Measurements from ENCODE around the gene TMEM52.

Gene TMEM52

GRCh38 chr1:1918901-1919303 lies at the start of gene TMEM52:
TSS of gene TMEM52 (minus strand) at chr1:1919279. CDS start at chr1:1919265, 14 bp downstream.
- in situ Hi-C loops (cut with MboI; ENCODE audit: low sequenced_read_pairs): no loop called here

GRCh38 chr1:1967879-1968278 lies 48.8 kb upstream of the TMEM52 start:
- in situ Hi-C loops (cut with MboI; ENCODE audit: low sequenced_read_pairs): loop anchor here (10.0 kb wide), 1 partner anchor 207 kb away; no protein-coding TSS in a partner anchor

- in situ Hi-C loops (cut with MboI; ENCODE audit: low sequenced_read_pairs): loop anchor here (10.0 kb wide), 1 partner anchor 208 kb away; no protein-coding TSS in a partner anchor
Observed at GRCh38 chr1:1967151-1967550, 48.1 kb upstream of the TMEM52 start.

- in situ Hi-C loops (cut with MboI; ENCODE audit: low sequenced_read_pairs): loop anchor here (10.0 kb wide), 1 partner anchor 209 kb away; no protein-coding TSS in a partner anchor
Observed at GRCh38 chr1:1966071-1966740, 47.1 kb upstream of the TMEM52 start.

GRCh38 chr1:1965546-1965945 lies 46.5 kb upstream of the TMEM52 start:
- in situ Hi-C loops (cut with MboI; ENCODE audit: low sequenced_read_pairs): loop anchor here (10.0 kb wide), 1 partner anchor 209 kb away; no protein-coding TSS in a partner anchor

DNA sequence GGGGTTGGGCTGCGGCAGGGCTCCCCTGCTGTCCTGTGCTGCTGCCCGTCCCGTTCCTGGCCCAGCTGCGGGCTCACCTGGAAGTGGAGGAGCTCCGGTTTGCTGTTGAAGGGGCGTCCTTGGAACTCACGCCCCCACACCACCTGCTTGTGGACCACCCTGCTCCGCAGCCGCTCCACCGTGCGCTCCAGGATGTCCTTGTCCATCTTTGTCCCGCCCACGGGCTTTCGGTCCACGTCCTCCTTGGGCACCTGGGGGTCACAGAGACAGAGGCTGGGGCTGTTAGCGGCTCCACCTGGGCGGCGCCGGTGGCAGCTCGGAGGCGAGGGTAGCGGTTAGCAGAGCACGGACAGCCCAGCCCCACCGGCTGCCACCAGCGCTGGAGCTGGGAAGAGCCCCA lies 45.7 kb upstream of the TMEM52 start:
- in situ Hi-C loops (cut with MboI; ENCODE audit: low sequenced_read_pairs): loop anchor here (5.0 to 10.0 kb wide), 2 partner anchors 72 to 210 kb away; no protein-coding TSS in a partner anchor

DNA sequence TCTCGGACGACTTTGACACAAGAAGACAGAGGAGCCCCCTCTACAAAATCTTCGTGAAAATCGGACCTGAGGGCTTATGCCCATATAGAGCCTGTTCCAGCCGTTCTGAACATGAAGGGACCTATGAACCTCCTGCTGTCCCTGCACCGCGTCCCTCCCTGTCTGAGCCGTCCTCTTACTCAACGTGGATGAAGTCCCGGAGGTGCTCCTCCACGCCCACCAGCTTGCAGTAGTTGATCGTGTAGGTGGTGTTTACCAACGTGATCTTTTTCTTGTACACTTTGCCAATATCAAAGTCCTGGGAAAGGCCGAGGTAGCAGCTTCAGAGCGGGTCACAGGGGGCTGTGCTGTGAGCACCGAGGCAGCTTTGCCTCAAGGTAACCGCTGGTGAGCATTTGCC lies 44.5 kb upstream of the TMEM52 start:
- in situ Hi-C loops (cut with MboI; ENCODE audit: low sequenced_read_pairs): loop anchor here (5.0 to 10.0 kb wide), 2 partner anchors 74 to 211 kb away; no protein-coding TSS in a partner anchor

- in situ Hi-C loops (cut with MboI; ENCODE audit: low sequenced_read_pairs): loop anchor here (5.0 to 10.0 kb wide), 2 partner anchors 75 to 212 kb away; no protein-coding TSS in a partner anchor
Observed at GRCh38 chr1:1962752-1963151, 43.7 kb upstream of the TMEM52 start.

DNA sequence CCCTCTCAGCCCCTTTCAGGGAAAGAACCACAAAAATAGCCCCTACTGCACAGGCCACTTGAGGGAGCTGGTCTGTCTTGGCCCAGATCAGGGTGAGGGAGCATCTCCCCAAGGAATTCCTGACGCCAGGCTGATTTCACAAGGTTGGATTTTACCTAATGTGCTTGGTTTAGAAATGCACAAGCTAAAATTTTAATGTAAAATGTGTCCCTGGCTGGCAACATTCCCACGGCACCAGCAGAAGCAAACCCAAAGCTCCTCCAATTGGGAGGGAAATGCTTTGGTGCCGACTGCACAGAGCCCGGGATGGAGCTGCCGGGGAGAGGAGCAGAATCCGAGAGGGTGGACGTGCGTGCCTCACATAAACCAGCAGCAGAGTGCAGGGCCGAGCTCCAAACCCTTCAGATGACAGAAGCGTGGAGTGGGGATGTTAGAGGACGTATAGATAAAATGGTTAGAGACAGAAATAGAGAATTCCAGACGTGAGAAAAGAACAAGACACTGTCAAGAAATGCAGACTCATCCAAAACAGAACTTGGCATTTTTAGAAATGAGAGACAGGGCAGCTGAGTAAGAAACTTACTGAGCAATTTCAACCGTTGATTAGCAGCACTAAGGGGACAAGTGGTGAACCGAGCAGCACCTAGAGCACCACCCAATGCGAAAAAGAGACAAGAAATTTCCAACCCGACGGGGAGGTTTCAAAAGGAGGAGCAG lies 41.6 kb upstream of the TMEM52 start:
- in situ Hi-C loops (cut with MboI; ENCODE audit: low sequenced_read_pairs): loop anchor here (5.0 to 10.0 kb wide), 2 partner anchors 77 to 214 kb away; no protein-coding TSS in a partner anchor

DNA sequence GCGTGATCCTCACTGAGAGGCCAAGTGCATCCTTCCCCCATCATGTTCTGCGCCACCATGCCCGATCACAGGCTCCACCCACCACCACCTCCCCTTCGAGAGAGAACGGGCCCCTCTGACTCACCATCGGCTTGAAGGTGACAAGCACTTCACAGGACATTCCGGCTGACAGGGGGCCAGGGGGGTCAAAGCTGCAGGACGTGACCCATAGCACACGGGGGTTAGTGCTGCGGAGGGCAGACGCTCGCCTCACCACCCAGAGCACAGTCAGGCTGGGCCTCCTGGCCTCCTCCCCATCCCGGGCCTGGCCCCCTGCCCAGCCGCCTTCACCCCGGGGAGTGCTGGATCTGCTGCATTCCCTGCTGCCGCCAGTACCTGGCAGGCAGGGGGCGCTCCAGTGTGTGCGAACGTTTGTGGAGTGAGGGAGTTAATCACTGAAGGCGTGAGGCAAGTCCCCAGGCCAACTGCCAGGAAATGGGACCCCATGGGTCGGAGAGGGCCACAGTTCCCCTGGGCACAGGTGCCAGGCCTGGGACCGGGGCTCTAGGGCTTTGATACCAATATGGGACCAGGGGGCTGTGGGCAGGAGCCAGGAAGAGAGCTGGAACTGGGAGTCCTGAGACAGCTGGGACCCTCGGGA lies 40.9 kb upstream of the TMEM52 start:
- in situ Hi-C loops (cut with MboI; ENCODE audit: low sequenced_read_pairs): loop anchor here (5.0 to 10.0 kb wide), 2 partner anchors 77 to 215 kb away; no protein-coding TSS in a partner anchor

- in situ Hi-C loops (cut with MboI; ENCODE audit: low sequenced_read_pairs): no loop called here
Observed at GRCh38 chr1:1959459-1959839, 40.4 kb upstream of the TMEM52 start.

DNA sequence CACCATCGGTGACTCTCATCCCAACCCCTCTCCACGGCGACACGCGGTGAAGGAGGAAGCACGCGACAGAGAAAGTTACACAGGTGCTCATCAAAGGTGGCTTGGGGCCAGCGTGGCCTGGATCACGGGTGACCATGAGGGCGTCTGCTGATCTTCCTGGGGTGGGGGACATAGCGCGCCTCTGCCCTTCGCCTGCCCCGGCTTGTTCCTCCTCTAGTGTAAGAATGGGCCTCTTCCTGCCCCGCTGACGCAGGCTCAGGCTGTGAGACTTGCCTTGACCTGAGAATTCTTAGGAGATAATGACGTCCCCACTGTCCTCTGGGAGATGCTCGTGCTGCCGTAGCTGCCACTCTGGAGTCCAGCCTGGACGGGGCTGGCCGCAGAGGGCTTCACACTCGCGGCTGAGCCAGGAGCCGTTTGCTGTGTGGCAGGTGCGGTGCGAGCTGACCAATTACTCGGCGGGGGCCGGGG lies 39.0 kb upstream of the TMEM52 start:
- in situ Hi-C loops (cut with MboI; ENCODE audit: low sequenced_read_pairs): no loop called here

DNA sequence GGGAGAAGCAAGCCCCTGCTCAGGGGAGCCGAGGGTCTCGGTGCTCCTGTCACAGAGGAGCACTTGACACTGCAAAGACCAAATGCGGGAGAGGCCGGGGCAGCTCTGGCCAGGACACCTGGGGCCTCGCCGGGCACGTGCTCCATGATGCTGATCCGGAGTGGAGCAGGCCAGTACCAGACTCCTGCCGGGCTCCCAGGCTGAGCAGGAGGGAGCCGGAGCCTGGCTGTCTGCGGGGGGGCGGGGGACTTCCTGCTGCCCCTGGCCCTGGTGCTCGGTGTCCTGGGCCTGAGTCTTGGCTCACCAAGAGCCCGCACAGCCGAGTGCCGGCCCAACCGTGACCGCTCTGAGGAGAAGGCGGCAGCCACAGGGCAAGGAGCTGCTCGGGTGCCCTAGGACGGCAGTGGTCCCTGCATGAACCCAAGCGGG lies 38.5 kb upstream of the TMEM52 start:
- in situ Hi-C loops (cut with MboI; ENCODE audit: low sequenced_read_pairs): no loop called here

GRCh38 chr1:1956586-1957532 lies 37.8 kb upstream of the TMEM52 start:
- in situ Hi-C loops (cut with MboI; ENCODE audit: low sequenced_read_pairs): no loop called here

GRCh38 chr1:1956101-1956500 lies 37.0 kb upstream of the TMEM52 start:
- in situ Hi-C loops (cut with MboI; ENCODE audit: low sequenced_read_pairs): no loop called here

GRCh38 chr1:1955621-1956094 lies 36.6 kb upstream of the TMEM52 start:
- in situ Hi-C loops (cut with MboI; ENCODE audit: low sequenced_read_pairs): no loop called here

DNA sequence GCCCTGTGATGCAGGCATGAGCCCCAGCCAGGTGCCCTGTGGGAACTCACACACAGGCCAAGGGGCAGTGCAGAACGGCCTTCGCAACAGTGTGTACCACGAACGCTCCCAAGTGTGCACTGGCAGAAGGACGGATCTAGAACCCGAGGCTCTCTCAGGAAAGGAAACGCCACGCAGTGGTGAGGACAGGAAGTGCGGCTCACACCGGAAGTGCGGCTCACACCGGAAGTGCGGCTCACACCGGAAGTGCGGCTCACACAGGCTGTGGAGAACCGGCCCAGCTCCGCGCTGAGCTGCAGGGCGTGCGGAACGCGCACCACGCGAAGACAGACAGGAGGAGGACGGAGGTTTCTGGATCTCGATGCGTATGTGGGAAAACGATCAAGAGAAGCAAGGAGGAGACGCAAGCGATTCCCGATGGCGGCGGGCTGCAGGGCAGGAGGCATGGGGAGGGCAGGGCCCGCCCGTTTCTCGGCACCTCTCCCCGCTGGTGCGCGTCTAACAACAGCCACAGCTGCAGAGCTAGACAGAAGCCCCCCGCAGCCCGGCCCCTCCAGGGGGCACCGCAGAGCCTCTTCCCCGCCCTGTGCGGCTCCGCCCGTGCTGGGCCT lies 35.9 kb upstream of the TMEM52 start:
- in situ Hi-C loops (cut with MboI; ENCODE audit: low sequenced_read_pairs): no loop called here

GRCh38 chr1:1954015-1954414 lies 34.9 kb upstream of the TMEM52 start:
- in situ Hi-C loops (cut with MboI; ENCODE audit: low sequenced_read_pairs): no loop called here

DNA sequence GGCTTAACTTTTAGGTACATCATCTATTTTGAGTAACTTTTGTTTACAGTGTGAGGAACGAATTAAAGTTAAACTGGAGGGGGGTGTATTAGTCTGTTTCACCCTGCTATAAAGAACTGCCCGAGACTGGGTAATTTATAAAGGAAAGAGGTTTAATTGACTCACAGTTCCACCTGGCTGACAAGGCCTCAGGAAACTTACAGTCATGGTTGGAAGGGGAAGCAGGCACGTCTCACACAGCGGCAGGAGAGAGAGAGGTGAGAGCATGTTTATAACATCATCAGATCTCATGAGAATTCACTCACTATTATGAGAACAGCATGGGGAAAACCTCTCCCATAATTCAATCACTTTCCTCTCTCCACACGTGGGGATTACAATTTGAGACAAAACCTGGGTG lies 31.9 kb upstream of the TMEM52 start:
- in situ Hi-C loops (cut with MboI; ENCODE audit: low sequenced_read_pairs): no loop called here
